Jurkat, Clone E6-1 (cell line): ENCODE data around the gene ADAMTS7.

ENCODE experiments used
- DNase-seq: peaks from one replicate; pipeline ENCODE4 v3.0.0-alpha.2; 2011; ENCODE audit warnings: low read depth, low spot score
- H3K4me3 ChIP-seq: 2 replicates; pipeline ENCODE4 v1.5.1; 2011; ENCODE audit warnings: mild to moderate bottlenecking, low read length, control low read depth, moderate library complexity

The ADAMTS7 gene

GRCh38 chr15:78709263-78709882 lies 101.9 kb downstream of the ADAMTS7 start:
- no peak overlapping the region; the same call in 1 of the 2 replicates for H3K4me3 ChIP-seq
- peak; percentile 34 for DNase-seq
